B cell (primary cell): Measurements from ENCODE around the gene CHIC2.

Experiments
- EZH2 ChIP-seq: IDR thresholded peaks from 2 replicates; pipeline ENCODE4 v1.6.1; 2012; ENCODE audit warnings: borderline replicate concordance, low read depth, mild to moderate bottlenecking, moderate library complexity, low read length; ENCODE audit not compliant: insufficient read depth, poor library complexity, severe bottlenecking
- TF ChIP-seq, protein P1 (sequence below): fragments of 200-600 bp; IDR thresholded peaks from one replicate; pipeline ENCODE4 v1.8.0; 2022; ENCODE audit warnings: antibody characterized with exemption, mild to moderate bottlenecking

- TF ChIP-seq, protein P1, sequence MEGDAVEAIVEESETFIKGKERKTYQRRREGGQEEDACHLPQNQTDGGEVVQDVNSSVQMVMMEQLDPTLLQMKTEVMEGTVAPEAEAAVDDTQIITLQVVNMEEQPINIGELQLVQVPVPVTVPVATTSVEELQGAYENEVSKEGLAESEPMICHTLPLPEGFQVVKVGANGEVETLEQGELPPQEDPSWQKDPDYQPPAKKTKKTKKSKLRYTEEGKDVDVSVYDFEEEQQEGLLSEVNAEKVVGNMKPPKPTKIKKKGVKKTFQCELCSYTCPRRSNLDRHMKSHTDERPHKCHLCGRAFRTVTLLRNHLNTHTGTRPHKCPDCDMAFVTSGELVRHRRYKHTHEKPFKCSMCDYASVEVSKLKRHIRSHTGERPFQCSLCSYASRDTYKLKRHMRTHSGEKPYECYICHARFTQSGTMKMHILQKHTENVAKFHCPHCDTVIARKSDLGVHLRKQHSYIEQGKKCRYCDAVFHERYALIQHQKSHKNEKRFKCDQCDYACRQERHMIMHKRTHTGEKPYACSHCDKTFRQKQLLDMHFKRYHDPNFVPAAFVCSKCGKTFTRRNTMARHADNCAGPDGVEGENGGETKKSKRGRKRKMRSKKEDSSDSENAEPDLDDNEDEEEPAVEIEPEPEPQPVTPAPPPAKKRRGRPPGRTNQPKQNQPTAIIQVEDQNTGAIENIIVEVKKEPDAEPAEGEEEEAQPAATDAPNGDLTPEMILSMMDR, result no peak
- TF ChIP-seq EZH2, result no peak
These were observed 25.5 kb upstream of the CHIC2 start for GRCh38 chr4:54089875-54090274.
